ENCODE results near the gene AGAP3.

AGAP3 gene

DNA sequence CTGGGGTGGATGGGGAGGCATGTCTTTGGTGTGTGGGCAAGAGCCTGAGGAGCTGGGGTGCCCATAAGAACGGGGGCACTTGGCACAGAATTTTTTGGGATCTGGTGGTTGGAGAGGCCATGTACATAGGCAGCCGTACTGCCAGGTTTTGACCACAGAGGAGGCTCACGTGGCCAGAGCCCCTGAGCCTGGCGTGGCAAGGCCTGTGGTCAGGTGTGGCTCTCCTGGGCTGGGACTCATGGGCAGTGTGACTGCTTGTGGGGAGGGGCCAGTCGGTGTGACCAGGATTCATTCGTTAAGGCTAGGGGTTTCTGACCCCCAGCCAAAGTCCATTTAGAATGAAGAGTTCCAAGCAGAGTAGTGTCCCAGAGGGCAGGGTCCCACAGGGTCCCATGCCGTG, 38.2 kb downstream of the AGAP3 start:
- no peak for DNase-seq

DNA sequence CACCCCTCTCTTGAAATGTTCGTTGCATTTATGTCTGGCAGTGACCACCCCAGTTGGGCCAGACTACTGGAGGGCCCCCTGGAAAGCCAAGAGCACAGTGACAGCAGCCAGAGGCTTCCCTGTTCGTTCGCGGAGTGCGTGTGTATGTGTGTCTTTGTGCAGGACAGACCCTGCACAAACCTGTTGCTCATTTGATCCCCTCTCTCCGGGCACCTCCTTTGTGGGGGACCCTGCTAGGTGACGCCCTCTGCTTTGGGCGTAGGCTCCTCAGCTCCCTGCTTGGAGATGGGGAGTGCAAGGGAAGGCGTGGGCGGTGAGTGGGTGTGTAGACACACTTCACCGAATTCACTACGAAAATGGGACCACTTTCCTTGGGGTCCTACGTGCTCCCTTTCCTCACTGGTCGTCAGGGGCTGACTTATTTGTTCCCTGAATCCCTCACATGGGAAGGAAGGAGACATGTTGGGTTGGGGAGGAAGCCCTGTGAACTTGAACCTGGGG, 38.7 kb downstream of the AGAP3 start:
- no peak for DNase-seq

DNA sequence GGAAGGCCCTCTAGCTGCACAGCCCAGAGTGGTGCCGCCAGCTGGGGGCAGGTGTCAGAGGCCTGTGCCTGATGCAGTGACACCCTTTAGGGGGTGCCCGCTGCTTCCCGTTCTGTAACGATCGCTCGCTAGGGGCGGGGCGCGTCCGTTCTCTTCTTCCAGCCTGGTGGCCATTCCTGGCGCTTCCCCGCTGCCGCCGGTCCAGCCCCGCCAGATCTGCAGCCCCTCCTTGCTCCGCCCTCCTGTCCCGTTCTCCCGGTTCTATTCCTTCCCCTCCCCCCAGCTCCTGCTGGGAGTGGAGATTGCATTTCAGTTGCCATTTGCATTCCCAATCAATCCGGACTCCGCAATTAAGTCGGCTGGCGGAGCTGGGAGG, 39.2 kb downstream of the AGAP3 start:
- peak; percentile 42 for DNase-seq

DNA sequence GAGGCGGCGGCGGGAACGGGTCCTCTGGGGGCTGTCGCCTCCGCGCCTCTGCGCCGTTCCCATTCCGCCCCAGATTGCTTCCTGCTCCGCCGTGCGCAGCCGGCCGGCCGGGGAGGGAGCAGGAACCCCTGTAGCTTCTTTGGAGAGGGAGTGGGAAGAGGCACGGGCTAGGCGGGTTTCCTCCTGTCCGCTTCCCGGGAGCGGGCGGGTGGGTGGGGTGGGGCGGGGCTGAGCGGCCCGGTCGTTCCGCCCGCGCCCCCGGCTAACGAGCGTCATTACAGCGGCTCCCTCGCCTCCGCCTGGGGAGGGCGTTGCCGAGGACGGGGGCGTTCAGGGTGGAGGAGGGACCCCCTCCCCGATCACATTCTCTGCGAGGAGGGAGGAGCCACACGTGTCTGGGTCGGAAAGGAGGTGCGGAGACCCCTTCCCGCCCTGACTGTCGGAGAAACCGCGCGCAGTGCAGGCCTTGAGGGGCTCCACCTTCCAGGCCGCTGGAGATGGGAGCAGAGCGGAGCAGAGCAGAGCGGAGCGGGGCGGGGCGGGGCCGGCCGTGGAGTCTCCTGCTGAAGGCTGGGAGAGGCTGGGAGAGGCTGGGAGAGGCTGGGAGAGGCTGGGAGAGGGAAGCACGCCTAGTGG, 39.7 kb downstream of the AGAP3 start:
- no peak for DNase-seq

DNA sequence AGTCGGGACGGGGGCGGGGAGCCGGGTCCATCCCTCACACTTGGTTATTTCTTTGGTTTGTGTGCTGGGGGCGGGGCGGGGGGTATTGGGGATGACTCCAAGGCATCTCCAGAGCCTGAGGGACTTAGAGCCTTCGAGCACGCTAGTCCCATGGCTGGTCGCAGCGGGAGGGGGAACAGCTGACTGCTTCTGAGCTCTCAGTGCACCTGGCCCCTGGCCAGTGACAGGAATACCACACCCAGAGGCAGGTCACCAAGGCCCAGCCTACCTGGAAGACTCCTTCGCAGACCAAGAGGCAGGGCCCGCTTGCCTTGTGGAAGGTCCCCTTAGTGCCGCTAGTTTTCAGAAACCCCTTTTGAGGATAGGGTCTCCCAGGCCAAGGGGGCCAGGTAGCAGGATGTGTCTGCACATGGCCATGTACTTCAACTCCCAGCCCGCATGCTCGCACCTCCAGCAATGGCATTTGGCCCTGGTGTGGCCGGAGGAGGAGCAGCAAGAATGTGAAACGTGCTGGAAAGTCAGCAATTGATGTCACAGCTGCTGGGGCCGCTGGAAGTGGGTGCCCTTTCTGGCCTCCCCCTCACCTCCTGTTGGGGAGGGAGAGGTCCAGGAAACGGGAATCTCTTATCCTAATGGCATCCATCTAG, 40.3 kb downstream of the AGAP3 start:
- no peak for DNase-seq

DNA sequence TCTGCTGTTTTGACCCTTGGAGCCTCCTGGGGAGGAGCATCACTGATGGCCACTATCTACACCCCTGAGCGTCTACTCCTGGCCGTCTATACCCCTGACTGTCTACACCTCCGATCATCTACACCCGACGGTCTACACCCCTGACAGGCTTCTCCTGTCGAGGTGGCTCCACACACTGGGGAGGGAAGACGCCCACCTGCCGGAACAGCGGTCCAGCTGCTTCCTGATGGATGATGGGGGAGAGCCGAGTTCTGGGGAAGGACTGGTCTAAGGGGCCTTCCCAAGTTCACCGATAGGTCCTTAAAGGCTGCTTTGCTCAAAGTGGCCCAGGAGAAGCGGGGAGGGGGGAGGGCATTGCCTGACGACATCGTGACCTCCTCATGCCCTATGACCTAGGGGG, 41.9 kb downstream of the AGAP3 start:
- no peak for DNase-seq

DNA sequence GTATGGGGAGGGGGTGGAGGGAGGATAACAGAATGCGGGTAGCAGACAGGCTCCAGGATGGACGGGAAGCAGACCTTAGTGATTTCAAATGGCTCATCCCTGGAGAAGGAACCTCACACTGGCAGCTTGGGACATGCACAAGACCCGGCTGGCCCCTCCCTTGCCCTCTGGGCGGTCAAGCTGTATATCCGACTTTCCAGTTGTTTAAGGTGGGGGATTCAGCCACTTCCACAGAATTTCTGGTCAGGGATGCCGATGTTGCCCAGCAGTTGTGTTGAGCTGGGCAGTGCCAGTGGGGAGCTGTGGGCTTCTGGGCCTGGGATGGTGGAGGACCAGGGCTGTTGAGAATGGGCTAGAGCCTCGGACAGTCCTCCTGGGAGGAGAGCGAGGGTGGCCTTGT, 42.4 kb downstream of the AGAP3 start:
- no peak for DNase-seq

DNA sequence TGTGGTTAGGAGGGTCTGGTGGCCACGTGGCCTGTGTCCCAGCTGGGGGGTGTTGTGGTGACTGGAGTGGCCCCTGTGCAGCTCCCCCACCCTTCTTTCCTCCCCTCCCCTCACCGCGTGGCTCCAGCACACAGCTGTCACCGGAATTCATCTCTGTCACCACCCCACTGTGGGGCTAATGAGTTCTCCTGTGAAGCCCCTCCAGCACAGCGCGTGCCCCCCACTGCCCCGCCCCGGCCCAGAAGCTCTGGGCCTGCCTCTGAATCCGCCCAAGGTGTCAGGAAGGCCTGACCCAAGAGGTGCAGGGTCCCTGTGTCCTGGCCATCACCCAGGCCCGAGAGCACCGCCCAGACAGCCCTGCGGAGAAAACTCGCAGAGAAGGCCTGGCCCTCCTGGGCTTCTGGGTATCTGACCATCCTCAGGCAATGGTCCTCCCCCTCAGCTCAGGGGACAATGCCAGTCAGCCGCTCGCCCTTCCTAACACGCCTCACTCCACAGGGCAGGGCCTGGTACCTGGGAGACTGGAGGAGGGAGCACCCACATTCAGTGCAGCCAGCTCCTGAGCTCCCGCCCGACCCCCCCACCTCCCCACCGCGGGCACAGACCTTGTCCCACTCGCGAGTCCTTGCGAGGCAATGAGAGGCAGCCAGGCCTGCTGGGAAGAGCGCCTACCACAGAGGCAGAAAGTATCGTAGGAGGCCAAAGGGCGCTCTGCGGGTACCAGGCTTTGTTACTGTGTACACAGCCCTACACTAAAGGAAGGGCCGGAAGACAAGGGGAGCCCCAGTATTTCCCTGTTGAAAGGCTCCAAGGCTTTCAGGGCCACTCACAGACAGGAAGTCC, 43.1 kb downstream of the AGAP3 start:
- DNase-seq: no peak

DNA sequence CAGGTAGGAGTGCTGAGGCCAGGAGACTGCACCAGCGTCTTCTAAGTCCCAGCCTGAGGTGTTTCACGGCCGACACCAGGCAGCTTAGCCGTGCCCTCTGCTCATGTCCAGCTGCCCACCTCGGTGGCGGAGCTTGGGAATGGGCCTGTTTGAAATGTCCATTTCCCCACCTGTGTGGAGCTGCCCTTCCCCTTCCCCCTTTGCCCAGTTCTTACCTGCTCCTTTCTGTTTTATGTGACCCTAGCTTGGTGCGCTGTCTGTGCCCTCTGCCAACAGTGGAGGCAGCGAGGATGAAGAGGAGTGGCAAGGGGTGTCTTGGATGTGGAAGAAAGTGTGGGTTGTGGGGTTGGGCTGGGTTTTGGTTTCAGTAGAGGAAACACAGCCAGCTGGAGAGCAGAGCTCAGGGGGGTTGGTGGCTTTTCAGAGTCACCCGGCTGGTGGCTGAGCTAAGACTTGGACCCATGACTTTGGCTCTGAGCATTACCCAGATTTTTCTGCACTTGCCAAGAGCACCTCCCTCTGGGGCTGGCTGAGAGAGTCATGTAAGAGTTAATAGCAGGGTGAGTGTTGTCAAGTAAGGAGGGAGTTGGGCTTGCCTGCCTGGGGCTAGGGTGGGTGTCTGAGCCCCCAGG, 43.8 kb downstream of the AGAP3 start:
- no peak for DNase-seq

DNA sequence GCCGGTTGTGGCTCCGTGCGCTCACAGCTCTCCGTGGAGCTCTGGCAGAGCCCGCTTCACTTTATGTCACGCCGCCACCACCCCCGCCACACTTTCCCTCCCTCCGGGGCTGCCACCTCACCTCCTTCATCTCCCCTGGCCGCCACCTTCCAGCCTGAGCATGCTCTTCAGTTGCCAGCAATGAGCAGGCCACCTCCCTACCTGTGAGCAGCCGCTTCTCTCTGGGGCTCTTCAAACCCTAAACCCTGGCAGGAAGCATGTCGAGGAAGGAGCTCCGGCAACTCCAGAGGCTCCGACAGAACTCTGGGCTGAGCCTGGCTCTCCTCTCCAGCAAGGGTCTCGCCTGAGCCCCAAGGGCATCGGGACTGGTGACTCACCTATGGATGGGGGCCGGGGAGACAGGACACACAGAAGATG, 44.5 kb downstream of the AGAP3 start:
- DNase-seq: no peak

DNA sequence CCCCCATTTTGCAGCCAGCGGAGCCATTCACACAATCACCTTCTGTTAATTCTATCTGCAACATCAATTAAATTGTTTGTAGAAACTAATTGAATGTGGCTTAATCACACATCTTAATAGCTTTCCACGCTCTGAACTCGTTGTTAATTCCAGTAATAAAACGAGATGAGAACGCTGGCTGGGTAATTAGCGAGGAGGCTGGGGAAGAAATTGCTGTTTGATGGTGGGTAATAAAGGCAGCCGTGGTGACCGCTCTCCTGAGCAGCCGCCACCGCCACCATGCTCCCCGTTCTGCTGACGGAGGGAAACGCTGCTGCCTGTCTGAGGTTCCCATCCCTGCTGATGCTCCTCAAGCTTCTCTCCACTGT, 44.9 kb downstream of the AGAP3 start:
- no peak for DNase-seq

DNA sequence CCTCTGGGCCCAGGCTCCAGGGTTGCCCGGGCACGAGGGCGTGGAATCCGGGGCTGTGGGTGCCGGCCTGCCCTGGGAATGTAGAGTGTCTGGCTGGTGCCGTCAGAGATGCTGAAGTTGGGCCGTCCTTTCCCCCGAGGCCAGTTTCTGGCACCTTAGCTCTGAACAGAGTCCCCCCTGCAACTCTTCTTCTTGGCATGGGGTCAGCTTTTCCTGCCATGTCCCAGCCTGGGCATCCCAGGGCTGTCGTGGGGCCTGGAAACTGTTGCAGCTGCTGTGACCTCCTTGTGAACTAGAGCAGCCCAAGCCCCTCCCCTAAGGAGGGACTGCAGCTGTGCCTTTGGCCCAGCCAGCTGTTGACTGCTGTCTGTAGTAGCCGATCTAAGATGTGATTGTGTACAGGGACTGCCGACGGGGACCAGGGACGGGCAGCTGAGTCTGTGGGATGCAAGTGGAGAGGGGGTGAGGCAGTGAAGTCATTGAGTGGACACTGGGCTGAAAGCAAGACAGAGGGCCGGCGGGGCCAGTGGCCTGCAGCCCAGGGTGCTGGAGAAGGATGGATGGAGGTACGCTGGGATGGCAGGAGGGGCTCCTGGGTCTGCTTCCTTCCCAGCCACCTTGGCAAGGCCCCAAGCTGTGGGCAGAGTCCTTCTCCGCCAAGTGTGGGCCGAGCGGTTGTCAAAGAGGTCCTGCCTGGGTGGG, 45.5 kb downstream of the AGAP3 start:
- DNase-seq: no peak

DNA sequence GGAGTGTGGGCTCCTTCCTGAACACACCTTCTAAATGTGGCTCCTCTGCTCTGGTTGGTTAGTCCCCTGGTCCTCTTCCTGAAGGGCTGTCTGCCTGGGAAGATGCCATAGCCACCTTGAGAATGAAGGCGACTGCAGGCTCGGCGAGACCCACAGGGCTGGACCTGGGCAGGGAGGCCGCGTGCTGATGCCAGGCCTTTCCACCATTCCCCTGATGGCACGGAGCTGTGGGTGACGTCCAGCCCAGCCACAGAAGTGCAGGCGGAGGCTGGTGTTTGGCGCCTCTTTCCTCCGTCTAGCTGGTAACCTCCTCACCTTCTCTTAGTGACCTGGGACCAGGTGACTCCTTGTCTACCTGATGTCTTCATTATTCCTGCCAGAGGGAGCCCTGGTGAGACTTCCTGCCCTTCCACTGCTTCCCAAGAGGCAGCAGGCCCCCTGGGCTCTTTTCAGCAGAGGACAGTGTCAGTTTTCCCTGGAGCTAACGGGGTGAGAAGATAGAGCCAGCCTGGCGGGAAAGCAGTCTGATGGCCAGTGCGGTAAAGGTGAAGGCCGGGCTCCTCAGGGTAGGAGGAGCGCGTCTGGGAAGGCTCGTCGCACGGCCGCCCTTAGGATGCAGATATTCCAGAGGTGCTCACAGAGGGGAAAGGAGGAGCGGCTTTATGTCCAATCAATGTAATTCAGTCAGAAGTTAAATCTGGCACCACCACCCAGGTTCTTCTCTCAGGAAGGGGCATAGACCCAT, 46.4 kb downstream of the AGAP3 start:
- DNase-seq: no peak

DNA sequence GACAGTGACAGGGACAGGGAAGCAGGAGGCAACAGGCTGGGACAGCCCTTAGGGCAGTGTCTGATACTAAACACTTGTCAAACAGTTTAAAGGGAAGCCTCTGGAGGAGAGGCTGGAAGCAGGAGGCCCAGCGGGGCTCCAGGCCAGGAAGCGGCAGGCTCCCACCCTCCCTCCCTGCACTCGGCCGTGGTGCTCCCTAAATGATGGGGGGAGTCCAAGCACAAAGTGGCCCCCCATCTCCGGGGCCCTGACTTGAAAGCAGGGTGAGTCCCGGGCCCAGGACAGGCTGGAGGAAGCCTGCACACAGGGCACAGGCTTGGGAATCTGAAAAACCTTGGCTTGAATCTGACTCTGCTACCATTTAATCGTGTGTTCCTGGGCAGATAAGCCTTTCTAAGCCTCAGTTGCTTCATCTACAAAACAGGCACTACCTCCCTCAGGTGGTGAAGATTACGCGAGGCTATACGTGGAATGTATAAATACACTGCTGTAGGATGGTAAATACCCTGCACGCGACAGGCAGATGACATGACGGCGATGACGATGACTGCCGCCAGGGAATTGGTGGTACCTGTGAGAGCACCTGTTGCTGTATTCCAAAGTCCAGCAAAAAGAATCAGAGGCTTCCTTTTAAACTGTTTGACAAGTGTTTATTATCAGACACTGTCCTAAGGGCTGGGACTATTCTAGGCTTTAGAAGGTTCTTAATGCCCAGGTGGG, 47.2 kb downstream of the AGAP3 start:
- DNase-seq: no peak

DNA sequence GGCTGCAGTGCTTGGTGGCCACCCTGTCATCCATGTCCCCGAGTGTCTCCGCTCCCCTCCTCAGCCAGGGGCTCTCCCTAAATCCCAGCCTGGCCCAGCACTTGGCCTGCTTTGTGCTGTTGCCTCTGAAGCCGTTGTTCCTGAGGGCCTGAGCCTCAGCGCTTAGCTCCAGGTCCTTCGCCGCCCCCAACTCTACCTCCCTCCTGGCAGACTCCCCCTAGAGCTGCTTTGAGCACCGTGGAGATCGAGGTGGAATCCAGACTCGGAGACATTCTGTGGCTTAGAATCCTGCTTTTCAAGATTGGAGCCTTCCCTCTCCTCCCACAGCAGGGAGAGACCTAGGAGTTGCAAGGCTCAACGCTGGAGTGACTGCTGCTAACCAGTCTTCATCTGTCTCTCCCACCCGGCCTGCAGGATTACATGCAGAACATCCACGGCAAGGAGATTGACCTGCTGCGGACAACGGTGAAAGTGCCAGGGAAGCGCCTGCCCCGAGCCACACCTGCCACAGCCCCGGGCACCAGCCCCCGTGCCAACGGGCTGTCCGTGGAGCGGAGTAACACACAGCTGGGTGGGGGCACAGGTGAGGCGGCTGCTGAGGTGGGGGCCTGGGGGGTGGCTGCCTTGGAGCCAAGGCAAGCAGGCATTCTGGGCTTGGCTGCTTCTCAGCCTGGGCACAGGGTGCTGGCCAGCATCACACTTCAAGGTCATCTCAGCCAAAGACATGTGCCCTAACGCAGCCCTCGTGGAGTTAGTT, 47.9 kb downstream of the AGAP3 start:
- DNase-seq: no peak

DNA sequence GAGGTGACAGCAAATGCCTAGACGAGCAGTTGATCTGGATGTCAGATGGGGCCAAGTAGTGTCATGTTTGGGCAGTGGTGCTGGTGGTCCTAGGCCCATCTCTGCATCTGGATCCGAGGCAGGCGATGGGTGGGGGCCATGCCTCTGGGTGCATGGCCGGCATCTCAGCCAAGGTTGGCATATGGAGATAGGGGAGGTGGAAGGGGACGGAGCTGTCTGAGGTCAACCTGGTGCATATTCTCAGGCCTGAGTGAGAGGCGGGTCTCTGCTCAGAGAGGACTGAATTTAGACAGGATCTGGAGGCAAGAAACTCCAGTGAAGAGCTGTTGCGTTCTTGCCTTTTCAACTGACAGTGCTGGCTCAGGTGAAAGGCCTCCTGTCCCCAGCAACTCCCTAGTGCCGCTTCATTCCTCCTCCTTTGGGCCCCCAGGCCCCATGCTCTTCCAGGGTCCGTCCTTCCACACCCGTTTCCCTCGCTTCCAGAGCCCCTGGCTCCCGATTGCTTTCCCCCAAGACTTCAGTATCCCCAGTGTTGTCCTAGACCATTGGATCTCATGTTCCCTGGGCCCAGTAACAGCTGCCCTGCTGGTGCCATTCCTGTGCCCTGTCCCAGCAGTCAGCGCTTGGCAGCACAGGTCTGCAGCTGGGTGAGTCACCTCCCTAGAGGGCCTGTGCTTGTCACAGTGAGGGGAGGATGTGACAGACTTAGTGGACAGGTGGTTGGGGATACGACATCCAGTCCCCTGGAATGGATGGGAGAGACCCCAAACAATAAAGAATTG, 48.7 kb downstream of the AGAP3 start:
- DNase-seq: no peak

DNA sequence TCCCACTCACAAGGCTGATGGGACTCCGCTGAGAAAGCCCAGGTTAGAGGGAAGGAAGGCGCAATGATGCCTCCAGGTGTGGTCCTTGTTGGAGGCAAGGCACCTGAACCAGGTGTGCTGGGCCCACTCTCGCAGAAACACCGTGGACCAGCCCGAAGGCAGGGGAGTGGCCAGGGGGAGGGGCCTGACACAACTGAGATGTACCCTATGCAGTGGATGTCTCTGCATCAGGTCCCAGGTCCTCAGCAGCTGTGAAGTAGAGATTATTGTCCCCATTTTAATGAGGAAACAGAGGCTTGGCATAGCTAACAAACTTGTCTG, 49.2 kb downstream of the AGAP3 start:
- no peak for DNase-seq

DNA sequence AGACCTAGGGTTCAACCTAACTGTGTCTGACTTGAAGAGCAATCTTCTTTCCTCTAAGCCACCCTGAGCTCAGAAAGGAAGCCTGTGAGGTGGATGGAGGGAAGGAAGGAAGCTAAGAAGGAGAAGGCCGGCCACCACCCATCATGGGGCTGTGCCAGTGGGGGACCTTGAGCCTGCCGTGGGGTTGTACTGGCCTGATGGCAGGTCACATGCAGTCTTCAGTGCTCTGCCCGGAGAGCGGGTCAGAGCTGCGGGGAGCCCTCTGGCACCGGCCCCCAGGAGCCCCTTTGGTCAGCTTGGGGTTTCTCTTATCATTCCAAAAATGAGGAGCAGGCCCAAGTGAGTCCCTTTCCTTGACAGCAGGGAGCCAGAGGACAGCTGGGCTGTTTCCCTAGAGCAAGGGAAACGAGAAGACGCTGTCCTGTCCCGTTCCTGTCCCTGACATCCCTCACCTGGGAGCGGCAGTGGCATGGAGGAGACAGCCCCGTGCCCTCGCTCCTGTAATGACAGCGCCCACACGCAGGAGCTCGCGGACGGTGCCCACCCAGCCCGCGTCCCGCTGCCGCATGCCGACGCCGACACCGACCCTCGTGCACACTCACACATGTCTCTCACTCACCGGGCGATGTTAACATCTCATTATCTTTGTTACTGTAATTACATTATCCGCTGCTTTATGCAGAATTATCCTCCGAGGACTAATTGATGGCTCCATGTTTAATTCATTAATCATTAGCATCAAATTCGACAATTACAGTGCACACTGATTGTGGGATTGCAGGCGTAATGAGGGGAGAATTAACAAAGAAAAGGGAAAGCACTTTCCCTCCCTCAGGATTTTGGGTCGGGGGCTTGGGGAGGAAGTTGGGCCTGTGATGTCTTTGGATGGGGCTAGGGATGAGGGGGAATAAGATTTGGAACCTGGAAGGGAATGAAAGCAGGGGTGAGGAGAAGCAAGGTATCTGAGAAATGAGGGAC, 49.9 kb downstream of the AGAP3 start:
- DNase-seq: no peak
